Measurements from ENCODE around the gene RNASE9.

DNA sequence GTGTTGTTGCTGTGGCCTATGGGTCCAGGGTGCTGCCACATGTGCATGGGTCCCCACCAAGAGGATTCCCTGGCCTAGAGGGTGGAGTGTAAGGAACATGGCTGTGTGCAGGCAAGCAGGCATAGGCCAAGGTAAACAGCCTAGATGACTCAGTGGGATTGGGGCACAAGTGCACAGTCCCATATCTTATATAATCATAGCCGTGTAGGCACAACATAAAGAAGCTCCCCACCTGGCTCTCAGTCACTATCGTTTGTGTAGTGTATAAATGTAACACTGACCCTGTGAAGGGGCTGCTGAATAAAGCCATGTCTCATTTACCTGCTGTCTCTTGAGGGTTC, 46.0 kb upstream of the RNASE9 start:
- no peak for TF ChIP-seq EZH2 (IDR thresholded peaks at IDR 0.05; ENCODE audit: borderline replicate concordance, low read depth, low read length, severe bottlenecking)
- TF ChIP-seq, protein P1, sequence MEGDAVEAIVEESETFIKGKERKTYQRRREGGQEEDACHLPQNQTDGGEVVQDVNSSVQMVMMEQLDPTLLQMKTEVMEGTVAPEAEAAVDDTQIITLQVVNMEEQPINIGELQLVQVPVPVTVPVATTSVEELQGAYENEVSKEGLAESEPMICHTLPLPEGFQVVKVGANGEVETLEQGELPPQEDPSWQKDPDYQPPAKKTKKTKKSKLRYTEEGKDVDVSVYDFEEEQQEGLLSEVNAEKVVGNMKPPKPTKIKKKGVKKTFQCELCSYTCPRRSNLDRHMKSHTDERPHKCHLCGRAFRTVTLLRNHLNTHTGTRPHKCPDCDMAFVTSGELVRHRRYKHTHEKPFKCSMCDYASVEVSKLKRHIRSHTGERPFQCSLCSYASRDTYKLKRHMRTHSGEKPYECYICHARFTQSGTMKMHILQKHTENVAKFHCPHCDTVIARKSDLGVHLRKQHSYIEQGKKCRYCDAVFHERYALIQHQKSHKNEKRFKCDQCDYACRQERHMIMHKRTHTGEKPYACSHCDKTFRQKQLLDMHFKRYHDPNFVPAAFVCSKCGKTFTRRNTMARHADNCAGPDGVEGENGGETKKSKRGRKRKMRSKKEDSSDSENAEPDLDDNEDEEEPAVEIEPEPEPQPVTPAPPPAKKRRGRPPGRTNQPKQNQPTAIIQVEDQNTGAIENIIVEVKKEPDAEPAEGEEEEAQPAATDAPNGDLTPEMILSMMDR (IDR thresholded peaks at IDR 0.05; ENCODE audit: borderline replicate concordance, extremely low read depth, low read length, poor library complexity, severe bottlenecking) = no peak
